K562 (cell line): ENCODE measurements around the gene SLC4A11. TPM values are rescaled to one million over a fixed set of nuclear protein-coding genes. Genes with fewer than 3 reads are reported as not detected.

Experiments used
- CBX2 ChIP-seq: fragments of 200-600 bp; sonication (generic); IDR thresholded peaks from one replicate; pipeline ENCODE4 v1.6.1; 2012; ENCODE audit warnings: mild to moderate bottlenecking, low read length, inconsistent platforms; ENCODE audit not compliant: insufficient read depth, poor library complexity, severe bottlenecking
- ETS2 ChIP-seq: IDR thresholded peaks from 2 replicates; pipeline ENCODE4 v1.6.1; 2016; ENCODE audit warnings: borderline replicate concordance, missing genetic modification characterization, mild to moderate bottlenecking, moderate library complexity, missing compliant biosample characterization; ENCODE audit not compliant: poor library complexity, severe bottlenecking
- FOXP1 ChIP-seq: sonication (generic); formaldehyde crosslinking; IDR thresholded peaks from 2 replicates; pipeline ENCODE4 v1.8.0; 2022; ENCODE audit warnings: mild to moderate bottlenecking, missing genetic modification reagents
- HNRNPK ChIP-seq: fragments of 200-400 bp; formaldehyde crosslinking; IDR thresholded peaks from one replicate; pipeline ENCODE4 v1.6.1; 2018; ENCODE audit warnings: mild to moderate bottlenecking, low read depth, low read length; ENCODE audit not compliant: poor library complexity, severe bottlenecking
- MAFK ChIP-seq: IDR thresholded peaks from 2 replicates; pipeline ENCODE4 v1.6.1; 2011; ENCODE audit warnings: low read length, improper control_type of control experiment
- MCM3 ChIP-seq: fragments of 450-650 bp; IDR thresholded peaks from 2 replicates; pipeline ENCODE4 v1.6.1; 2016
- PPARD ChIP-seq: fragments of 250-450 bp; sonication (Bioruptor Pico); IDR thresholded peaks from 2 replicates; pipeline ENCODE4 v1.8.0; 2022; ENCODE audit warnings: inconsistent platforms, mild to moderate bottlenecking, moderate library complexity
- RAD51 ChIP-seq: fragments of 450-650 bp; IDR thresholded peaks from 2 replicates; pipeline ENCODE4 v1.7.1; 2016; ENCODE audit warnings: low read depth, mild to moderate bottlenecking, borderline replicate concordance
- SIN3A ChIP-seq, 2 experiments: fragments of 150-350 bp in 1 of 2; IDR thresholded peaks; 2 replicates each; pipeline ENCODE4 v1.6.1; 2011 to 2016; ENCODE audit warnings: borderline replicate concordance in 2 of 2, low read depth in 2 of 2, low read length in 2 of 2, mild to moderate bottlenecking in 2 of 2, moderate library complexity in 2 of 2; ENCODE audit not compliant: control insufficient read depth in 1 of 2
- ZBTB8A ChIP-seq: fragments of 450-650 bp; IDR thresholded peaks from 2 replicates; pipeline ENCODE4 v1.6.1; 2018; ENCODE audit warnings: mild to moderate bottlenecking, moderate library complexity; ENCODE audit not compliant: partially characterized antibody
- ZNF324 ChIP-seq: fragments of 250-450 bp; sonication (Bioruptor Pico); IDR thresholded peaks from 2 replicates; pipeline ENCODE4 v1.4.0; 2020; ENCODE audit warnings: mild to moderate bottlenecking
- ZNF384 ChIP-seq: IDR thresholded peaks from 2 replicates; pipeline ENCODE4 v1.6.1; 2012; ENCODE audit warnings: low read depth, low read length, improper control_type of control experiment
- polyA plus RNA-seq, 8 experiments: library from polyadenylated mRNA; depleted of rRNA in 4 of 8; stranded (reverse) in 5 of 8; unstranded in 3 of 8; fragments of >200 nt; fragmentation: Nextera tagmentation in 2 of 8; fragmentation: Illumina TruSeq in 1 of 8; extraction: Ambion mirVana in 2 of 8; extraction: Trizol in 1 of 8; gene quantifications; 2 replicates each; pipeline versions ENCODE4 v1.2.1 to v1.2.3, GENCODE V29; 2011 to 2014; ENCODE audit warnings: inconsistent platforms in 1 of 8, missing spikeins in 1 of 8
- total RNA-seq, 7 experiments: library from RNA; depleted of rRNA in 6 of 7; stranded (reverse); fragments of >200 nt in 6 of 7; fragmentation: Illumina TruSeq in 2 of 7; extraction: Trizol in 2 of 7; gene quantifications; 2 replicates each; pipeline versions ENCODE4 v1.2.1 to v1.2.3, GENCODE V29; 2011 to 2021; ENCODE audit warnings: low replicate concordance in 1 of 7
- TF ChIP-seq, protein P1 (sequence below), 2 experiments: fragments of 450-650 bp; IDR thresholded peaks; 2 replicates each; pipeline ENCODE4 v1.6.1; 2016; ENCODE audit warnings: mild to moderate bottlenecking in 2 of 2, borderline replicate concordance in 1 of 2, low read depth in 1 of 2, moderate library complexity in 1 of 2
- TF ChIP-seq, protein P2 (sequence below): sonication (generic); formaldehyde crosslinking; IDR thresholded peaks from 2 replicates; pipeline ENCODE4 v1.8.0; 2022; ENCODE audit warnings: mild to moderate bottlenecking, missing genetic modification reagents

SLC4A11 gene
- total and polyA plus RNA-seq, 9 of the 15 experiments (the other 6 are each of a cell fraction or from before 2014, with no cell fraction given) = 0.10 to 2.0 (median 0.20) TPM

DNA sequence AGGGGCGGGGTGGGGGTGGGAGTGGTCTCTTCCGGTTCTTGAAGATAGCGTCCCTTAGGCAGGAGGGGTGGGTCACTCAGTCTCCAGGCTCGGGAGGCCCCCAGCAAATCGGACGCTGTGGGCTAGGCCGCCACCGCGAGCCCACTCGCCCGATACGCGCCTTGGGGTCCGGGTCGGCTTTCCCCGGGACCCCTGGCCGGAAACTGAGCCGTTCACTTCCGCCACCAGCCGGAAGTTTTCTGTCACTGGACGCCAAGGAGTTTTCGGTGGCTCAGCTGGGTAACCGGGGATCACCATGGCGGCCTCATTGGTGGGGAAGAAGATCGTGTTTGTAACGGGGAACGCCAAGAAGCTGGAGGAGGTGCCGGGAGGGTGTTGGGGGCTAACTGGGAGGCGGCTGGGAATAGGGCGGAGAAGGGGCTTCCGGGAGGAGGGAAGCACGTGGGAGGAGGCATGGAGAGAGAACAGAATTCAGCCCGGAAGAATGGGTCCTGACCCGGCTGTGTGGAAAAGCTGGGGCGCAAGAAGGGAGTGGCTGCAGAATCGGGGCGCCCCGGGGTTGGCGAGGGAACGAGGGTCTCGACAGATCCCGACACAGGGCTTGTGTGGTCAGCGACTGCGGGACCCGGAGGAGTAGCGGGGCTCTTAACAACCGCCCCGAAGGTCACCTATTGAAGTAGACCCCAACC lies 29.6 kb downstream of the SLC4A11 start, which contains the start of gene ITPA (continued):
- TF ChIP-seq, protein P1, sequence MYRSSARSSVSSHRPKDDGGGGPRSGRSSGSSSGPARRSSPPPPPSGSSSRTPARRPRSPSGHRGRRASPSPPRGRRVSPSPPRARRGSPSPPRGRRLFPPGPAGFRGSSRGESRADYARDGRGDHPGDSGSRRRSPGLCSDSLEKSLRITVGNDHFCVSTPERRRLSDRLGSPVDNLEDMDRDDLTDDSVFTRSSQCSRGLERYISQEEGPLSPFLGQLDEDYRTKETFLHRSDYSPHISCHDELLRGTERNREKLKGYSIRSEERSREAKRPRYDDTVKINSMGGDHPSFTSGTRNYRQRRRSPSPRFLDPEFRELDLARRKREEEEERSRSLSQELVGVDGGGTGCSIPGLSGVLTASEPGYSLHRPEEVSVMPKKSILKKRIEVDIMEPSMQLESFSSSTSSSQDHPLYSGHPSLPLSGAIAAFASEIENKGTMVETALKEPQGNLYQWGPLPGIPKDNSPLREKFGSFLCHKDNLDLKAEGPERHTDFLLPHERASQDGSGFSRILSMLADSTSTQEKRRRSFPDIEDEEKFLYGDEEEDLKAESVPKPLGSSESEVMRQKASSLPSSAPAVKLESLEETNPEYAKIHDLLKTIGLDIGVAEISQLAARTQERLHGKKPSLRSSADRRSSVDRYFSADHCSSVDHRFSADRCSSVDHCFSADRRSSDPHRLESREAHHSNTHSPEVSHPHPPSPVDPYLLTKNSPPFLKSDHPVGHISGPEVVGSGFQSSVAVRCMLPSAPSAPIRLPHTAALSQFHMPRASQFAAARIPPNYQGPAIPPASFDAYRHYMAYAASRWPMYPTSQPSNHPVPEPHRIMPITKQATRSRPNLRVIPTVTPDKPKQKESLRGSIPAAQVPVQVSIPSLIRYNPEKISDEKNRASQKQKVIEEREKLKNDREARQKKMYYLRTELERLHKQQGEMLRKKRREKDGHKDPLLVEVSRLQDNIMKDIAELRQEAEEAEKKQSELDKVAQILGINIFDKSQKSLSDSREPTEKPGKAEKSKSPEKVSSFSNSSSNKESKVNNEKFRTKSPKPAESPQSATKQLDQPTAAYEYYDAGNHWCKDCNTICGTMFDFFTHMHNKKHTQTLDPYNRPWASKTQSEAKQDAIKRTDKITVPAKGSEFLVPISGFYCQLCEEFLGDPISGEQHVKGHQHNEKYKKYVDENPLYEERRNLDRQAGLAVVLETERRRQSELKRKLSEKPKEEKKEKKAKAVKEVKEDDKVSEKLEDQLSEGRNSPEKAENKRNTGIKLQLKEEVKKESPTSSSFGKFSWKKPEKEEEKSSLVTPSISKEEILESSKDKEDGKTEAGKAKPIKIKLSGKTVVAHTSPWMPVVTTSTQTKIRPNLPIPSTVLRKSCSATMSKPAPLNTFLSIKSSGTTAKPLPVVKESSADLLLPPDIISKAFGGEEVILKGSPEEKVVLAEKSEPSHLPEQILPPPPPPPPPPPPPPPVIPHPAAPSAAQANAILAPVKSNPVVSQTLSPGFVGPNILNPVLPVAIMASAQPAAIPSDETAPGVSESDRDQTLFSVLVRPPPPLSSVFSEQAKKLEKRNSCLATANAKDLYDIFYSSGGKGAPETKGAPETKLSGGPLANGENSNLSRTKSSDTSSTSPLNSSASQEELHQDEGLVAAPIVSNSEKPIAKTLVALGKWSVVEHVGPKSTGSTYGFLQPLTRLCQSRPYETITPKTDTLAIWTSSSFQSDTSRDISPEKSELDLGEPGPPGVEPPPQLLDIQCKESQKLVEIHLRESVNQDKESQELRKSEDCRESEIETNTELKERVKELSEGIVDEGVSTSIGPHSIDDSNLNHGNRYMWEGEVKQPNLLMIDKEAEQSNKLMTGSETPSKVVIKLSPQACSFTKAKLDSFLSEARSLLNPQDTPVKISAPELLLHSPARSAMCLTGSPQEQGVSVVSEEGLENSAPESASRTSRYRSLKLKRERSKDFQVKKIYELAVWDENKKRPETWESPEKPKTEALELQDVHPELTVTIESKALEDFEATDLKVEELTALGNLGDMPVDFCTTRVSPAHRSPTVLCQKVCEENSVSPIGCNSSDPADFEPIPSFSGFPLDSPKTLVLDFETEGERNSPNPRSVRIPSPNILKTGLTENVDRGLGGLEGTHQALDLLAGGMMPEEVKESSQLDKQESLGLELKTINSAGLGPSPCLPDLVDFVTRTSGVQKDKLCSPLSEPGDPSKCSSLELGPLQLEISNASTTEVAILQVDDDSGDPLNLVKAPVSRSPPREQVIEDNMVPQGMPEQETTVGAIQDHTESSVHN (IDR thresholded peaks at IDR 0.05; ENCODE audit: borderline replicate concordance in 1 of 2, low read depth in 1 of 2) = no peak
- TF ChIP-seq RAD51 = no peak
- no peak for TF ChIP-seq CBX2
- TF ChIP-seq ZBTB8A = no peak
- no peak for TF ChIP-seq PPARD (CRISPR knock-in tag)
- no peak for TF ChIP-seq MAFK
- no peak for TF ChIP-seq HNRNPK
- TF ChIP-seq ZNF324 = no peak
- TF ChIP-seq, protein P2, sequence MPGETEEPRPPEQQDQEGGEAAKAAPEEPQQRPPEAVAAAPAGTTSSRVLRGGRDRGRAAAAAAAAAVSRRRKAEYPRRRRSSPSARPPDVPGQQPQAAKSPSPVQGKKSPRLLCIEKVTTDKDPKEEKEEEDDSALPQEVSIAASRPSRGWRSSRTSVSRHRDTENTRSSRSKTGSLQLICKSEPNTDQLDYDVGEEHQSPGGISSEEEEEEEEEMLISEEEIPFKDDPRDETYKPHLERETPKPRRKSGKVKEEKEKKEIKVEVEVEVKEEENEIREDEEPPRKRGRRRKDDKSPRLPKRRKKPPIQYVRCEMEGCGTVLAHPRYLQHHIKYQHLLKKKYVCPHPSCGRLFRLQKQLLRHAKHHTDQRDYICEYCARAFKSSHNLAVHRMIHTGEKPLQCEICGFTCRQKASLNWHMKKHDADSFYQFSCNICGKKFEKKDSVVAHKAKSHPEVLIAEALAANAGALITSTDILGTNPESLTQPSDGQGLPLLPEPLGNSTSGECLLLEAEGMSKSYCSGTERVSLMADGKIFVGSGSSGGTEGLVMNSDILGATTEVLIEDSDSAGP = no peak
- no peak for TF ChIP-seq ETS2 (tag)
- no peak for TF ChIP-seq ZNF384
- no peak for TF ChIP-seq MCM3
- TF ChIP-seq FOXP1 (CRISPR knock-in tag) = no peak
- peak; percentile 67 to 85; a peak in 2 of 4 replicates for TF ChIP-seq SIN3A (IDR thresholded peaks at IDR 0.05; ENCODE audit: borderline replicate concordance in 2 of 2, control insufficient read depth in 1 of 2, low read depth in 2 of 2, low read length in 2 of 2)
